ENCODE results near the gene RCOR1. TPM values are rescaled to one million over a fixed set of nuclear protein-coding genes. Genes with fewer than 3 reads are reported as not detected.
"Not testable (repeated sequence)": the region's sequence is repeated elsewhere in the genome, so short reads cannot be mapped to it uniquely, and the experiment has no call there.

The RCOR1 gene
- total and polyA plus RNA-seq, 7 experiments from 2014 or later, result 0.63 to 34.4 (median 19.6) TPM

GRCh38 chr14:102757646-102758045 lies 165.2 kb downstream of the RCOR1 start:
- intact Hi-C loops (cut with micrococcal nuclease), result no loop called here
- DNase-seq (no peak), ATAC-seq (no peak)
- Histone ChIP-seq H3K4me3 (ENCODE audit: low read length) (no peak overlapping the region), H3K9me3 (ENCODE audit: control insufficient read depth in 2 of 3, low read length in 3 of 3) (no peaks in the 10 kb centered on the region), H3K36me3 (ENCODE audit: control insufficient read depth in 2 of 3, insufficient read depth in 3 of 3, low read length in 3 of 3) (no peaks in the 10 kb centered on the region), H3K27me3 (ENCODE audit: control insufficient read depth in 2 of 2, insufficient read depth in 2 of 2, low read length in 2 of 2) (no peaks in the 10 kb centered on the region), H3K4me1 (ENCODE audit: control insufficient read depth in 2 of 2, insufficient read depth in 2 of 2, low read length in 2 of 2) (no peaks in the 10 kb centered on the region), H3K27ac (ENCODE audit: low read depth, low read length) (no peak overlapping the region)
- Mint-ChIP-seq H3K27ac (no peak overlapping the region), H3K27me3 (no peaks in the 10 kb centered on the region), H3K4me3 (no peak overlapping the region), H3K36me3 (no peaks in the 10 kb centered on the region), H3K9me3 (no peaks in the 10 kb centered on the region), H3K4me1 (no peaks in the 10 kb centered on the region)
- POLR2A ChIA-PET, result no interaction called here
- CTCF ChIA-PET, result no interaction called here

GRCh38 chr14:102758087-102758486 lies 165.6 kb downstream of the RCOR1 start:
- no peaks in the 10 kb centered on the region for H3K4me1 Mint-ChIP-seq
- no peaks in the 10 kb centered on the region for H3K36me3 ChIP-seq (ENCODE audit: control insufficient read depth in 2 of 3, insufficient read depth in 3 of 3, low read length in 3 of 3)
- no peak overlapping the region for H3K27ac Mint-ChIP-seq
- H3K27me3 ChIP-seq (ENCODE audit: control insufficient read depth in 2 of 2, insufficient read depth in 2 of 2, low read length in 2 of 2), result no peaks in the 10 kb centered on the region
- H3K9me3 ChIP-seq (ENCODE audit: control insufficient read depth in 2 of 3, low read length in 3 of 3), result no peaks in the 10 kb centered on the region
- ChIA-PET POLR2A (no interaction called here), CTCF (no interaction called here)
- no peaks in the 10 kb centered on the region for H3K36me3 Mint-ChIP-seq
- H3K4me3 ChIP-seq (ENCODE audit: low read length), result no peak overlapping the region
- no peak for DNase-seq
- H3K9me3 Mint-ChIP-seq, result no peaks in the 10 kb centered on the region
- H3K4me1 ChIP-seq (ENCODE audit: control insufficient read depth in 2 of 2, insufficient read depth in 2 of 2, low read length in 2 of 2), result no peaks in the 10 kb centered on the region
- intact Hi-C loops (cut with micrococcal nuclease), result no loop called here
- no peak overlapping the region for H3K27ac ChIP-seq (ENCODE audit: low read depth, low read length)
- ATAC-seq, result no peak
- no peaks in the 10 kb centered on the region for H3K27me3 Mint-ChIP-seq
- H3K4me3 Mint-ChIP-seq, result no peak overlapping the region

DNA sequence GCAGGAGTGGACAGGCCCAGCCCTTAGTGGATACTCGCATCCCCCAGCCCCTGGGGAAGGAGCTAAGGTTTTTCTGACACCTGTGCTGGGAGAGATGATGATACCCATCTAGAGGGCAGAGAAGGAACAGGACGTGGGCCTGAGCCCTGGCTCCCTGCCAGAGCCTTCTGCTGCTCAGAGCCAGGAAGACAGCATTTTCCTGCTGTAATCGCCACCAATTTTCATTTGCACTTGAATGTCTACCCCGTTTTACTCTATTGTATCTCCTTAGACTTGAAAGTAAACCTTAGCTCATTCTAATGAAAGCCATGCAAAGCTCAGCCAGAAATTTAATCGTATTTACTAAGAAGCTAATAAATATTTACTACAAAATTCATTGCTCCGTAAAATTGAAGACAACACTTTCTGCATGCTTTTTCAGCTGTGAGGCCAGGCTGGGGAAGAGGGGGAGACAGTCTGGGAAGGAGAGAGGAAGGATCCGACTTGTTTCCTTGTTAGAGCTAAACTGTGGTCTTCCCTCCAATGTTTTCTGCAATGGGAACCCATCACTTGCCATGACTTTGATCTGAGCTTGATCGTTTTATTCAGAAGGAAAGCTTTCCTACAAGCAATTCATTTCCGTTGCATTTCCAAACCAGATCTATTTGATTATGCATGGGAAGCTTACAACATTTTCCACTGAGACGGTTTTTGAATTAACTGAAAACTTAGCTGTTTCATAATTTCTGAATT lies 167.2 kb downstream of the RCOR1 start:
- Histone ChIP-seq H3K27ac (ENCODE audit: low read depth, low read length) (no peak overlapping the region), H3K4me1 (ENCODE audit: control insufficient read depth in 2 of 2, insufficient read depth in 2 of 2, low read length in 2 of 2) (no peaks in the 10 kb centered on the region), H3K9me3 (ENCODE audit: control insufficient read depth in 2 of 3, low read length in 3 of 3) (no peaks in the 10 kb centered on the region), H3K4me3 (ENCODE audit: low read length) (no peak overlapping the region), H3K27me3 (ENCODE audit: control insufficient read depth in 2 of 2, insufficient read depth in 2 of 2, low read length in 2 of 2) (no peaks in the 10 kb centered on the region), H3K36me3 (ENCODE audit: control insufficient read depth in 2 of 3, insufficient read depth in 3 of 3, low read length in 3 of 3) (no peaks in the 10 kb centered on the region)
- intact Hi-C loops (cut with micrococcal nuclease), result no loop called here
- no peaks in the 10 kb centered on the region for H3K36me3 Mint-ChIP-seq
- no peaks in the 10 kb centered on the region for H3K9me3 Mint-ChIP-seq
- CTCF ChIA-PET, result no interaction called here
- no peak overlapping the region for H3K4me3 Mint-ChIP-seq
- H3K27ac Mint-ChIP-seq, result no peak overlapping the region
- ATAC-seq, result no peak
- no peaks in the 10 kb centered on the region for H3K27me3 Mint-ChIP-seq
- no peaks in the 10 kb centered on the region for H3K4me1 Mint-ChIP-seq
- POLR2A ChIA-PET, result interaction anchor here (0.5 to 1.0 kb wide), 2 partner anchors 60 to 263 kb away, joined by 3 read pairs; no protein-coding TSS in a partner anchor
- DNase-seq, result no peak

DNA sequence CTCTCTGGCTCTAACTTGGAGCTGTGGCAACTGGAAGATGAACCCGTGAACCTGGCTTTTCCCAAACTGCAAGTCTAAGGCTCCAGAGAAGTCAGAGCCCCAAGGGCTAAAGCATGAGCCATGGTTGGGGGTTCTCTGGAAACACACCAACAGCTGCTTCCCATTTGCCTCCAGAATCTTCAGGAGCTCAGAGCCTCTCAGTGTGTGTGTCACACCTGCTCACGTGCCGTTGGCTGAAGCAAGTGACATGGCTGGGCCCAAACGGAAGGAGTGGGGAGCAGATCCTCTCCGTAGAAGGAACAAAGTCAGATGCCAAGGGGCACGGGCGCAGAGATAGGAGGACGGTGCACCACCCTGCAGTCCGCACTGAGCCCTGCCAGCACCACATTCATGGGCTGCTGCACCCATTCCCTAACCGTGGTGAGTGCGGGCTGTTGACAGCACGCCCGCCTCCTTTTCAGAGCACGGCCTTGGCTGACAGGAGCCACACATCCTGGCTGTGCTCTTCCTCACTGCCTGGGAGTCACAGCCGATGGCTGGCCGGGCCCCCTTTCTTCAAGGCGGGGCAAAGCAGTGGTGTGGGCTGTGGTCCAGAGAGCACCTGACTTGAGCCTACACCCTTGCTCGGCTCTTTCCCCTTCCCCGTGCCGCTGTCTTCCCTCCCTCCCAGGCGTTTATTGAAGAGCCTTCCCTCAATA lies 168.2 kb downstream of the RCOR1 start:
- H3K27me3 ChIP-seq (ENCODE audit: control insufficient read depth in 2 of 2, insufficient read depth in 2 of 2, low read length in 2 of 2), result no peaks in the 10 kb centered on the region
- ChIA-PET POLR2A (interaction anchor here (0.5 to 1.0 kb wide), 2 partner anchors 61 to 262 kb away, joined by 3 read pairs; no protein-coding TSS in a partner anchor), CTCF (no interaction called here)
- H3K4me3 Mint-ChIP-seq, result no peak overlapping the region
- intact Hi-C loops (cut with micrococcal nuclease), result no loop called here
- DNase-seq, result no peak
- ATAC-seq, result no peak
- no peaks in the 10 kb centered on the region for H3K4me1 ChIP-seq (ENCODE audit: control insufficient read depth in 2 of 2, insufficient read depth in 2 of 2, low read length in 2 of 2)
- no peaks in the 10 kb centered on the region for H3K36me3 ChIP-seq (ENCODE audit: control insufficient read depth in 2 of 3, insufficient read depth in 3 of 3, low read length in 3 of 3)
- H3K27me3 Mint-ChIP-seq, result no peaks in the 10 kb centered on the region
- no peaks in the 10 kb centered on the region for H3K4me1 Mint-ChIP-seq
- no peaks in the 10 kb centered on the region for H3K9me3 Mint-ChIP-seq
- no peaks in the 10 kb centered on the region for H3K9me3 ChIP-seq (ENCODE audit: control insufficient read depth in 2 of 3, low read length in 3 of 3)
- no peak overlapping the region for H3K27ac Mint-ChIP-seq
- H3K36me3 Mint-ChIP-seq, result no peaks in the 10 kb centered on the region
- no peak overlapping the region for H3K4me3 ChIP-seq (ENCODE audit: low read length)
- H3K27ac ChIP-seq (ENCODE audit: low read depth, low read length), result no peak overlapping the region

GRCh38 chr14:102761206-102761605 lies 168.8 kb downstream of the RCOR1 start:
- no peaks in the 10 kb centered on the region for H3K27me3 ChIP-seq (ENCODE audit: control insufficient read depth in 2 of 2, insufficient read depth in 2 of 2, low read length in 2 of 2)
- no peak for ATAC-seq
- no peak overlapping the region for H3K4me3 Mint-ChIP-seq
- no peaks in the 10 kb centered on the region for H3K9me3 Mint-ChIP-seq
- H3K27me3 Mint-ChIP-seq, result no peaks in the 10 kb centered on the region
- DNase-seq, result no peak
- H3K4me1 ChIP-seq (ENCODE audit: control insufficient read depth in 2 of 2, insufficient read depth in 2 of 2, low read length in 2 of 2), result no peaks in the 10 kb centered on the region
- H3K9me3 ChIP-seq (ENCODE audit: control insufficient read depth in 2 of 3, low read length in 3 of 3), result no peaks in the 10 kb centered on the region
- CTCF ChIA-PET, result no interaction called here
- no peaks in the 10 kb centered on the region for H3K36me3 Mint-ChIP-seq
- no peaks in the 10 kb centered on the region for H3K36me3 ChIP-seq (ENCODE audit: control insufficient read depth in 2 of 3, insufficient read depth in 3 of 3, low read length in 3 of 3)
- H3K4me1 Mint-ChIP-seq, result peaks cover 0 to 2% (median 0%) of the 10 kb centered on the region in 7 donors
- POLR2A ChIA-PET, result no interaction called here
- no peak overlapping the region for H3K4me3 ChIP-seq (ENCODE audit: low read length)
- no peak overlapping the region for H3K27ac ChIP-seq (ENCODE audit: low read depth, low read length)
- no peak overlapping the region for H3K27ac Mint-ChIP-seq
- intact Hi-C loops (cut with micrococcal nuclease), result no loop called here

DNA sequence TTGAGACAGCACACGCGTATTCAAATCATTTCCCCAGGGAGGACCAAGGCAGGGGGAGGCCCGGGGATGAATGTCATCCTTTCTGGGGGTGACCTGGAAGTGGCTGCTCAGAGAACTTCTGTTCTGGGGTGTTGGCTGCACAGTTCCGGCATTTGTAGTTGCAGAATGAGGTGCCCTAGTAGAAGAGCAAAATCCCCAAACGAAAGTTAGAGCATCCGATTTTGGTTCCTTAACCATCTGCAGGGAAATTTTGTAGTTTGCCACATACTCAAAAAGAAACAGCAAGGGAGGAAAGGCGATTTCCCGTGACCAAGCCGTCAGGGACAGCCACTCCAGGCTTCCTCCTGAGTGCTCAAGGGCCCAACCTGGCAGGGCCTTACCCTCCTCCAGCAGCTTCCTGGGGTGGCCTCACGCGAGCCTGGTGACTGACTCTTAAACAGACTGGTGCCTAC lies 171.8 kb downstream of the RCOR1 start:
- Mint-ChIP-seq H3K9me3 (peaks cover 0 to 1% (median 0%) of the 10 kb centered on the region in 11 donors), H3K27ac (no peak overlapping the region), H3K4me3 (no peak overlapping the region), H3K4me1 (peaks cover 0 to 7% (median 0%) of the 10 kb centered on the region in 7 donors), H3K27me3 (no peaks in the 10 kb centered on the region), H3K36me3 (no peaks in the 10 kb centered on the region)
- DNase-seq (no peak), ATAC-seq (no peak)
- Histone ChIP-seq H3K4me3 (ENCODE audit: low read length) (no peak overlapping the region), H3K27ac (ENCODE audit: low read depth, low read length) (no peak overlapping the region), H3K27me3 (ENCODE audit: control insufficient read depth in 2 of 2, insufficient read depth in 2 of 2, low read length in 2 of 2) (no peaks in the 10 kb centered on the region), H3K36me3 (ENCODE audit: control insufficient read depth in 2 of 3, insufficient read depth in 3 of 3, low read length in 3 of 3) (no peaks in the 10 kb centered on the region), H3K9me3 (ENCODE audit: control insufficient read depth in 2 of 3, low read length in 3 of 3) (no peaks in the 10 kb centered on the region), H3K4me1 (ENCODE audit: control insufficient read depth in 2 of 2, insufficient read depth in 2 of 2, low read length in 2 of 2) (no peaks in the 10 kb centered on the region)
- POLR2A ChIA-PET, result interaction anchor here (0.6 kb wide), 1 partner anchor 12 kb away, joined by 3 read pairs; no protein-coding TSS in a partner anchor
- CTCF ChIA-PET, result no interaction called here
- intact Hi-C loops (cut with micrococcal nuclease), result no loop called here

GRCh38 chr14:102765770-102766169 lies 173.3 kb downstream of the RCOR1 start:
- H3K27ac Mint-ChIP-seq; POLR2A ChIA-PET; H3K4me3 Mint-ChIP-seq; H3K36me3 ChIP-seq (ENCODE audit: control insufficient read depth in 2 of 3, insufficient read depth in 3 of 3, low read length in 3 of 3); H3K4me1 ChIP-seq (ENCODE audit: control insufficient read depth in 2 of 2, insufficient read depth in 2 of 2, low read length in 2 of 2); H3K27ac ChIP-seq (ENCODE audit: low read depth, low read length); DNase-seq; H3K27me3 ChIP-seq (ENCODE audit: control insufficient read depth in 2 of 2, insufficient read depth in 2 of 2, low read length in 2 of 2); H3K4me1 Mint-ChIP-seq; H3K27me3 Mint-ChIP-seq; CTCF ChIA-PET; ATAC-seq; H3K36me3 Mint-ChIP-seq; H3K4me3 ChIP-seq (ENCODE audit: low read length); H3K9me3 ChIP-seq (ENCODE audit: control insufficient read depth in 2 of 3, low read length in 3 of 3); H3K9me3 Mint-ChIP-seq; intact Hi-C loops (cut with micrococcal nuclease): not testable (repeated sequence)

Measured in naive thymus-derived CD4-positive, alpha-beta T cell (primary cell).